Measurements from ENCODE around the gene ZCCHC2.
A peak's percentile ranks its signal among the peaks of the same experiment; 100 is the strongest.

ZCCHC2 gene

DNA sequence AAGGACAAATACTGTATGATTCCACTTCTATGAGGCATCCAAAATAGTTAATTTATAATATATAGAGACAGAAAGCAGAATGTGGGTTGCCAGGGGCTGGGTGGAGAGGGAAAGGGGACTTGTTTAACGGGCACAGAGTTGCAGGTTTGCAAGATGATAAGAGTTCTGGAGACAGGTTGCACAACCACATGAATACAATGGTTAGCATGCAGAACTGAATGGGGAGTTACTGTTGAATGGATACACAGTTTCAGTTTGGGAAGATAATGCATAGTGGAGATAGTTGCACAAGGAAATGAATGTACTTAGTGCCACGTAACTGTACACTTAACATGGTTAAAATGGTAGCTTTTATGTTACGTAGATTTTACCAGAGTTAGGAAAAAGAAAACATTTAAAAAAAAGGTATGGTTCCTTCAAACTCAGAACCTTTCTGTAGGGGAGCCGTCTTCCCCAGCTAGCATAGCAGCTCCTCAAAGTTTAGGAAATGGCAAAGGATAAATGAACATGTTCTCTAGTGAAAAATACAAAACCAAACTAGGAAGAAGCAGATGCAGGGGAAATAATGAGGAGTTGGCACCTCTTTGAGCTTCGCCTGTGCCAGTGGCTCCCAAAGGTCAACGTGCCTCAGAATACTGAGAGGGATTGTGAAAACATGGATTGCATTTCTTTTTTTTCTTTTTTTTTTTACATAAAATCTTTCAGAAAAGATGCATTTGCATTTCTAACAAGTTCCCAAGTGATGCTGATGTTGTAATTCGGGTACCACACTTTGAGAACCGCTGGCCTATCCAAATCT lies 95.2 kb downstream of the ZCCHC2 start:
- Histone ChIP-seq H3K79me1 (ENCODE audit: low read length) (no peaks in the 10 kb centered on the region), H3K14ac (ENCODE audit: low read length) (no peak overlapping the region), H4K8ac (ENCODE audit: low read depth, low read length) (no peak overlapping the region), H4K91ac (ENCODE audit: low read depth, low read length) (no peak overlapping the region), H3K79me2 (ENCODE audit: control insufficient read depth, insufficient read depth, low read length, poor library complexity) (no peaks in the 10 kb centered on the region), H3K4me1 (ENCODE audit: control insufficient read depth in 1 of 2, insufficient read depth in 2 of 2, low read length in 2 of 2) (no peaks in the 10 kb centered on the region), H3K9ac (ENCODE audit: low read length) (no peak overlapping the region), H2AFZ (ENCODE audit: insufficient read depth, low read length, poor library complexity) (no peak overlapping the region), H3K27me3 (ENCODE audit: insufficient read depth, low read length) (no peaks in the 10 kb centered on the region), H3K4me3 (ENCODE audit: low read depth, low read length) (no peak overlapping the region), H3K27ac (ENCODE audit: low read depth, low read length) (no peak overlapping the region), H3K18ac (ENCODE audit: low read length) (no peak overlapping the region), H2BK120ac (ENCODE audit: insufficient read depth, low read length, poor library complexity) (no peak overlapping the region), H3K9me3 (ENCODE audit: insufficient read depth, low read depth, low read length) (no peaks in the 10 kb centered on the region), H3K23ac (ENCODE audit: low read length) (no peak overlapping the region), H2BK5ac (ENCODE audit: low read depth, low read length, poor library complexity) (no peak overlapping the region), H2BK12ac (ENCODE audit: low read length) (no peak overlapping the region), H3K4ac (ENCODE audit: low read depth, low read length) (no peak overlapping the region), H3K4me2 (ENCODE audit: low read length) (no peak overlapping the region), H3K36me3 (ENCODE audit: control insufficient read depth in 1 of 2, insufficient read depth in 2 of 2, low read length in 2 of 2) (no peaks in the 10 kb centered on the region), H4K12ac (ENCODE audit: low read depth, low read length) (no peak overlapping the region), H2AK5ac (ENCODE audit: low read length) (no peak overlapping the region)
- WGBS (ENCODE audit: extremely low coverage, insufficient coverage, insufficient read length), result no CpG with 5 or more reads among the region's 8 CpGs
- peak; percentile 64 to 86 for DNase-seq

DNA sequence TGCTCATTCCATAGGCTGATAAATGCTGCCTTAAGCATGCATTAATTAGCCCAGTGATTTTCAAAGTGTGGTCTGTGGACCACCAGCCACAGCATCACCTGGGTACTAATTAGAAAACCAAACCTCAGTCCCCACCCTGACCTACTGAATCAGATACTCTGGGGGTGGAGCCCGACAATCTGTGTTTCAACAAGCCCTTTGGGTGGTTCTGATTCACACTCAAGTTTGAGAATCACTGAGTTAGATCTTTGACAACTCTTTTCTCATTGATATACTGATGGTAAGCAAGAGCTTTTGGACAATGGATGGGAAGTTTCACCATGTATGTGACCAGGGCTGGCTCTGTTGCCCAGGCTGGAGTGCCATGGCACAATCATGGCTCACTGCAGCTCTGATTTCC lies 95.9 kb downstream of the ZCCHC2 start:
- Histone ChIP-seq H3K9ac (ENCODE audit: low read length) (no peak overlapping the region), H2AFZ (ENCODE audit: insufficient read depth, low read length, poor library complexity) (no peak overlapping the region), H3K9me3 (ENCODE audit: insufficient read depth, low read depth, low read length) (no peaks in the 10 kb centered on the region), H2AK5ac (ENCODE audit: low read length) (no peak overlapping the region), H3K27ac (ENCODE audit: low read depth, low read length) (no peak overlapping the region), H3K79me2 (ENCODE audit: control insufficient read depth, insufficient read depth, low read length, poor library complexity) (no peaks in the 10 kb centered on the region), H4K12ac (ENCODE audit: low read depth, low read length) (no peak overlapping the region), H3K4me1 (ENCODE audit: control insufficient read depth in 1 of 2, insufficient read depth in 2 of 2, low read length in 2 of 2) (no peaks in the 10 kb centered on the region), H3K18ac (ENCODE audit: low read length) (no peak overlapping the region), H2BK120ac (ENCODE audit: insufficient read depth, low read length, poor library complexity) (no peak overlapping the region), H3K4me2 (ENCODE audit: low read length) (no peak overlapping the region), H2BK5ac (ENCODE audit: low read depth, low read length, poor library complexity) (no peak overlapping the region), H3K14ac (ENCODE audit: low read length) (no peak overlapping the region), H3K79me1 (ENCODE audit: low read length) (no peaks in the 10 kb centered on the region), H3K4ac (ENCODE audit: low read depth, low read length) (no peak overlapping the region), H3K23ac (ENCODE audit: low read length) (no peak overlapping the region), H3K4me3 (ENCODE audit: low read depth, low read length) (no peak overlapping the region), H4K91ac (ENCODE audit: low read depth, low read length) (no peak overlapping the region), H3K36me3 (ENCODE audit: control insufficient read depth in 1 of 2, insufficient read depth in 2 of 2, low read length in 2 of 2) (no peaks in the 10 kb centered on the region), H4K8ac (ENCODE audit: low read depth, low read length) (no peak overlapping the region), H2BK12ac (ENCODE audit: low read length) (no peak overlapping the region), H3K27me3 (ENCODE audit: insufficient read depth, low read length) (no peaks in the 10 kb centered on the region)
- DNase-seq, result no peak
- no CpG with 5 or more reads among the region's 1 CpG for WGBS (ENCODE audit: extremely low coverage, insufficient coverage, insufficient read length)

- Histone ChIP-seq H3K4me2 (ENCODE audit: low read length) (no peak overlapping the region), H3K9me3 (ENCODE audit: insufficient read depth, low read depth, low read length) (no peaks in the 10 kb centered on the region), H4K8ac (ENCODE audit: low read depth, low read length) (no peak overlapping the region), H2AK5ac (ENCODE audit: low read length) (no peak overlapping the region), H4K12ac (ENCODE audit: low read depth, low read length) (no peak overlapping the region), H3K14ac (ENCODE audit: low read length) (no peak overlapping the region), H4K91ac (ENCODE audit: low read depth, low read length) (no peak overlapping the region), H3K27me3 (ENCODE audit: insufficient read depth, low read length) (no peaks in the 10 kb centered on the region), H3K9ac (ENCODE audit: low read length) (no peak overlapping the region), H3K4ac (ENCODE audit: low read depth, low read length) (no peak overlapping the region), H2BK5ac (ENCODE audit: low read depth, low read length, poor library complexity) (no peak overlapping the region), H2BK120ac (ENCODE audit: insufficient read depth, low read length, poor library complexity) (no peak overlapping the region), H3K23ac (ENCODE audit: low read length) (no peak overlapping the region), H3K27ac (ENCODE audit: low read depth, low read length) (no peak overlapping the region), H3K18ac (ENCODE audit: low read length) (no peak overlapping the region), H3K79me2 (ENCODE audit: control insufficient read depth, insufficient read depth, low read length, poor library complexity) (no peaks in the 10 kb centered on the region), H2AFZ (ENCODE audit: insufficient read depth, low read length, poor library complexity) (no peak overlapping the region), H3K4me1 (ENCODE audit: control insufficient read depth in 1 of 2, insufficient read depth in 2 of 2, low read length in 2 of 2) (no peaks in the 10 kb centered on the region), H2BK12ac (ENCODE audit: low read length) (no peak overlapping the region), H3K4me3 (ENCODE audit: low read depth, low read length) (no peak overlapping the region), H3K36me3 (ENCODE audit: control insufficient read depth in 1 of 2, insufficient read depth in 2 of 2, low read length in 2 of 2) (no peaks in the 10 kb centered on the region), H3K79me1 (ENCODE audit: low read length) (no peaks in the 10 kb centered on the region)
- WGBS (ENCODE audit: extremely low coverage, insufficient coverage, insufficient read length), result no CpG with 5 or more reads among the region's 12 CpGs
- DNase-seq, result peak; percentile 92 to 93
These were observed 98.7 kb downstream of the ZCCHC2 start for GRCh38 chr18:62621546-62621945.

- WGBS (ENCODE audit: extremely low coverage, insufficient coverage, insufficient read length), result no CpG with 5 or more reads among the region's 5 CpGs
- Histone ChIP-seq H3K9me3 (ENCODE audit: insufficient read depth, low read depth, low read length) (peaks cover 2% of the 10 kb centered on the region), H3K18ac (ENCODE audit: low read length) (no peak overlapping the region), H3K14ac (ENCODE audit: low read length) (no peak overlapping the region), H3K9ac (ENCODE audit: low read length) (no peak overlapping the region), H4K91ac (ENCODE audit: low read depth, low read length) (no peak overlapping the region), H2BK5ac (ENCODE audit: low read depth, low read length, poor library complexity) (no peak overlapping the region), H3K4me3 (ENCODE audit: low read depth, low read length) (no peak overlapping the region), H2AFZ (ENCODE audit: insufficient read depth, low read length, poor library complexity) (no peak overlapping the region), H3K27me3 (ENCODE audit: insufficient read depth, low read length) (no peaks in the 10 kb centered on the region), H2BK120ac (ENCODE audit: insufficient read depth, low read length, poor library complexity) (no peak overlapping the region), H3K4ac (ENCODE audit: low read depth, low read length) (no peak overlapping the region), H2BK12ac (ENCODE audit: low read length) (no peak overlapping the region), H3K27ac (ENCODE audit: low read depth, low read length) (no peak overlapping the region), H3K36me3 (ENCODE audit: control insufficient read depth in 1 of 2, insufficient read depth in 2 of 2, low read length in 2 of 2) (no peaks in the 10 kb centered on the region), H3K79me2 (ENCODE audit: control insufficient read depth, insufficient read depth, low read length, poor library complexity) (no peaks in the 10 kb centered on the region), H3K4me2 (ENCODE audit: low read length) (no peak overlapping the region), H3K23ac (ENCODE audit: low read length) (no peak overlapping the region), H2AK5ac (ENCODE audit: low read length) (no peak overlapping the region), H4K12ac (ENCODE audit: low read depth, low read length) (no peak overlapping the region), H3K4me1 (ENCODE audit: control insufficient read depth in 1 of 2, insufficient read depth in 2 of 2, low read length in 2 of 2) (no peaks in the 10 kb centered on the region), H4K8ac (ENCODE audit: low read depth, low read length) (no peak overlapping the region), H3K79me1 (ENCODE audit: low read length) (no peaks in the 10 kb centered on the region)
- no peak for DNase-seq
These were observed 102.2 kb downstream of the ZCCHC2 start for GRCh38 chr18:62625019-62625418.

All from trophoblast cell (in vitro differentiated cells and primary cell).